ENCODE results near the gene RGS14.
"Not testable (repeated sequence)": the region's sequence is repeated elsewhere in the genome, so short reads cannot be mapped to it uniquely, and the experiment has no call there.

The RGS14 gene

DNA sequence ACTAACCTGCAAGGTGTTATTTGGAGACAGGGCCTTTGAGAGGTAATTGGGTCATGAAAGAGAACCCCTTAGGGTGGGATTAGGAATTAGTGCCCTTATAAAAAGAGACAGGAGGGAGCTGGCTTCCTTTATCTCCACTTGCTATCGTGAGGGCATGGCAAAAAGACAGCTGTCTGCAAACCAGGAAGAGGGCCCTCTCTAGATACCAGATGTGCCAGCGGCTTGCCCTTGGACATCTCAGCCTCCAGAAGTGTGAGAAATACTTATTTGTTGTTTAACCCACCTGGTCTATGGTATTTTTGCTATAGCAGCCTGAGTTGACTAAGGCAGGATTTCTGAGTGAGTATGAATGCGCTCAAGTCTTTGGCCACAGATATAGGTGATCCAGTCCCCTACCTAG lies 978 bp upstream of the RGS14 start:
- no peak for DNase-seq (ENCODE audit: low read depth in 1 of 2, low spot score in 1 of 2)
- TF ChIP-seq JUND (IDR thresholded peaks at IDR 0.05; ENCODE audit: low read depth): no peak
- in situ Hi-C loops (cut with HindIII; ENCODE audit: low pct_unique_long_range_greater_than_20kb, low sequenced_read_pairs): no loop called here

DNA sequence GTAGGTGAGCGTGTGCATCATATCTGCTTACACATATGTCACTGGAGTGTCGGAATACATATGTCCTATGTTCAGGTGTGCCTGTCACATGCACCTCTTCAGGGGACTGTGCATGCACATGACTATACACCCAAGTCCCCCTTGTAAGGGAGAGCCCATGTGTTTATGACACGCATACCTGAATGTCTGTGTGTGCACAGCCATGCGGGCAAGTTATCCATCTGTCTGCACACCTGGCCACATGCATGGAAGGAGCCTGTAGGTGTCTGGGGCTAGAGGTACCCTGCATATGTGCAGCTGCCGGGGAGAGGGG lies 622 bp upstream of the RGS14 start:
- in situ Hi-C loops (cut with HindIII; ENCODE audit: low pct_unique_long_range_greater_than_20kb, low sequenced_read_pairs): no loop called here
- no peak for TF ChIP-seq JUND (IDR thresholded peaks at IDR 0.05; ENCODE audit: low read depth)
- no peak for DNase-seq (ENCODE audit: low read depth in 1 of 2, low spot score in 1 of 2)

DNA sequence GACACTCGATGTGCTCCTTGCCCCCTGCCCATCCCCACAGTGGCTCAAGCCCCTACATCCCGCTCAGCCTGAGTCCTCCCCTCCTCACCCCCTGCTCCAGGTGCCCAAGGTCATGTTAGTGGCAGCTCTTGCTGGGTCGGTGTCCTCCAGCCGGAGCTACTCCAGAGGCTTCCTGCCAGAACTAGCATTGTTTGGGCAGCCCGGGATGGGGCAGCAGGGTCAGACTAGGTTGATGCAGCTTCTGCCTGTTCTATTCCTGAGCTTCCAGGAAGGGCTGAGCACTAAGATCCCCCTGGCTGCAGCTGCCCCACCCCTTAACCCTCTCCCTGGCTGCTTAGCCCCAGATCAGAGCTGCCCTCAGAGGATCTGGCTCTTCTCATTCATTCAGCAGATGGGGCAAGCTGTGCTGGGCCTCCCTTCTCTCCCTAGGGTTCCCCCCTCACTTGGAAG lies 671 bp downstream of the RGS14 start:
- in situ Hi-C loops (cut with HindIII; ENCODE audit: low pct_unique_long_range_greater_than_20kb, low sequenced_read_pairs): no loop called here
- no peak for TF ChIP-seq JUND (IDR thresholded peaks at IDR 0.05; ENCODE audit: low read depth)
- DNase-seq (ENCODE audit: low read depth in 1 of 2, low spot score in 1 of 2): no peak

DNA sequence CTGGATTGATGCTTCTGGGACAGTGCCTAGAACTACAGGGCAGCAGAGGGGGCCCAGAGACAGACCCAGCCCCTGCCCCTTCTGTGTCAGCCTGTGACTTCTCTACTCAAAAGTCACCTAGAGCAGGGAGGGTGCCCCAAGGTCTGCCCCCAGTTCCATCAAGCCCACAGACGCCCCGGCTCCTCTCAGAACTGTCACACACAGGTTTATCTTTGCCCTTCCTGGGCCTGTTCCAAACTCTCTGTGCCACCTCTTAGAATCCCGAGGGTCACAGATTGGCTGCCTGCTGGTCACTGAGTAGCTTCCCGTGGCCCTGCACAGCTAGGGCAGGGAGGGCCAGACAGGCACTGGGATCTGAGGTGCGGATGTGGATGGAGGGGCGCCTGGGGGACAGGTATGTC lies 1.7 kb downstream of the RGS14 start:
- in situ Hi-C loops (cut with HindIII; ENCODE audit: low pct_unique_long_range_greater_than_20kb, low sequenced_read_pairs): no loop called here
- no peak for TF ChIP-seq JUND (IDR thresholded peaks at IDR 0.05; ENCODE audit: low read depth)
- no peak for DNase-seq (ENCODE audit: low read depth in 1 of 2, low spot score in 1 of 2)

DNA sequence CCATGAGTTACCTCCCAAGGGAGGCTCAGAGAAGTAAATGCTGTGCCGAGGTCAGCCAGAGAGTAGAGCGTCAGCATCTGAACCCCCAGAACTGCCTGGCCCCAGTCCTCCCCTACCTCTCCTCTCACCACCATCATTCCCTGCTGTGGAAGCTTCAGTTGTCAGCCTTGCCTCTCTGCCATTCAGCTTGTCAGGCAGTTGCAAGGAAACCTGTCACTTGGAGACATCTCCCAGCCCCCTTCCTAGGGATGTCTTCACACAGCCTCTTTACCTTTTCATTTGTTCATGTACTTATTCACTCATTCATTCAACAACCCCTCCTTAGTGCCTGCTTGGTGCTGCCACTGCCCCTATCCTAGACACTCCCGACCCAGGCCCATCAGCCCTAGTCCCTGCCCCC lies 2.1 kb downstream of the RGS14 start:
- in situ Hi-C loops (cut with HindIII; ENCODE audit: low pct_unique_long_range_greater_than_20kb, low sequenced_read_pairs): no loop called here
- TF ChIP-seq JUND (IDR thresholded peaks at IDR 0.05; ENCODE audit: low read depth): no peak
- DNase-seq (ENCODE audit: low read depth in 1 of 2, low spot score in 1 of 2): no peak

DNA sequence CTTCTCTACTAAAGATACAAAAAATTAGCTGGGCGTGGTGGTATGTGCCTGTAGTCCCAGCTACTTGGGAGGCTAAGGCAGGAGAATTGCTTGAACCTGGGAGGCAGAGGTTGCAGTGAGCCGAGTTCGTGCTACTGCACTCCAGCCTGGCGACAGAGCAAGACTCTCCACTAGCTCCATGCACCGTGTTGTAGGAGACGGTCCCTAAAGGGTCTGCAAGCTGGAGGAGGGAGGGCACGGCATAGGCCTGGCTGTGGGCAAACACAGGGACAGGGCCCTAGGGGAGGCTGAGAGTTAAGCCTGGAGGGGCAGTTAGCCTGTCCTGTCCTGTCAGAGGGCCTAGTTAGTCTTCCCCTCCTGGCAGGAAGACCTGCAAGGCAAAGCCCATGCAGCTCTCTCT lies 3.0 kb downstream of the RGS14 start:
- in situ Hi-C loops (cut with HindIII; ENCODE audit: low pct_unique_long_range_greater_than_20kb, low sequenced_read_pairs); DNase-seq (ENCODE audit: low read depth in 1 of 2, low spot score in 1 of 2): not testable (repeated sequence)

DNA sequence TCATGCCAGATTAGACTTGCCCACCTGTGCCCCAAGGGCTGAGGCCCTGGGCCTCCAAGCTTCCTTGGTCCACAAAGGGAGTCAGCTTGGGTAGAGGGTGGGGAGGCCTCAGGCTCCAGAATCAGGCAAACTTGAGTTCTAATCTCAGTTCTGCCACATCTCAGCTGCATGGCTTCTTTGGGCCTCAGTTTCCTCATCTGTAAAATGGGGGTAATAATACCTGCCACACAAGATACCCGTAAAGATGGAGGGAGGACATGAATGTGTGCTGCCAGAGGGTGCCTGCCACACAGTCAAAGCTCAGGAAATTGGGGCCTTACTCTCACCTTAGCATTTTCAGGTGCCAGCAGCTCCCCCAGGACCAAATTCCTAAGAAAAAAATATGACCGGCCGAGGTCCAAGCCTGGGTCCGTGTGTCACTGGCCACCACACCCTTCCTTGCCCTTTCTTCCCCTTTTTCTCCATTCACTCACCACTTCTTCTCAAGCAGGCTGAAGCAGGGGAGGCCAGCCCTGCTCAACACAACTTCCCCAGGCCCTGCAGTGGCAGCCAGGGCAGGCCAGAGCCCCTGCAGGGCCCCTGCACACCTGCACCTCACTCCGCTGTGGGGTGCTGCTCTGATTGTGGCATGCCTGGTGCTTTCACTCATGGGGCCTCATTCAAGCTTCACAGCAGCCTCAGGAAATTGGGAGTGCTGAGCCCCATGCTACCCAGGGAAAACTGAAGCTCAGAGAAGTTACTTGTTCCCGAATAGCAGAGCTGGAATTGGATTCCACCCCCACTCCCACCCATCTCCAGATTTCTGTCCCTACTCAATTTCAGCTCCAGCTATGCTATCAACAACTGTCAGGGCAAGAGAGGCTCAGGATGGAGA lies 3.9 kb downstream of the RGS14 start:
- in situ Hi-C loops (cut with HindIII; ENCODE audit: low pct_unique_long_range_greater_than_20kb, low sequenced_read_pairs): no loop called here
- TF ChIP-seq JUND (IDR thresholded peaks at IDR 0.05; ENCODE audit: low read depth): no peak
- DNase-seq (ENCODE audit: low read depth in 1 of 2, low spot score in 1 of 2): no peak

DNA sequence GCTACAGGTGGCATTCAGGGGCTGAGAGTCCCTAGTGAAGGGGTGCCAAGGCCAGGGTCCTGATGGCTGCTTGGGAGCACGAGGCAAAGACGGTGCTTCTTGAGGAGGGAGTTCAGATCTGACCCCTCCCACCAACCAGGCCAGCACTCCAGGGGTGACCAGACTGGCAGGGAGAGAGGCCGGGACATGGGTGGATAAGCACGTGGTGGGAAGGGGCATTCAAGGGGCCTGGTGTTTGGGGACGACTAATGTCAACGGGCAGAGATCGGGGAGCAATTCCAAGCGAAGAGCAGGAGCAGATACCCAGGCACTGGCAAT lies 4.5 kb downstream of the RGS14 start:
- no peak for DNase-seq (ENCODE audit: low read depth in 1 of 2, low spot score in 1 of 2)
- in situ Hi-C loops (cut with HindIII; ENCODE audit: low pct_unique_long_range_greater_than_20kb, low sequenced_read_pairs): no loop called here
- no peak for TF ChIP-seq JUND (IDR thresholded peaks at IDR 0.05; ENCODE audit: low read depth)

DNA sequence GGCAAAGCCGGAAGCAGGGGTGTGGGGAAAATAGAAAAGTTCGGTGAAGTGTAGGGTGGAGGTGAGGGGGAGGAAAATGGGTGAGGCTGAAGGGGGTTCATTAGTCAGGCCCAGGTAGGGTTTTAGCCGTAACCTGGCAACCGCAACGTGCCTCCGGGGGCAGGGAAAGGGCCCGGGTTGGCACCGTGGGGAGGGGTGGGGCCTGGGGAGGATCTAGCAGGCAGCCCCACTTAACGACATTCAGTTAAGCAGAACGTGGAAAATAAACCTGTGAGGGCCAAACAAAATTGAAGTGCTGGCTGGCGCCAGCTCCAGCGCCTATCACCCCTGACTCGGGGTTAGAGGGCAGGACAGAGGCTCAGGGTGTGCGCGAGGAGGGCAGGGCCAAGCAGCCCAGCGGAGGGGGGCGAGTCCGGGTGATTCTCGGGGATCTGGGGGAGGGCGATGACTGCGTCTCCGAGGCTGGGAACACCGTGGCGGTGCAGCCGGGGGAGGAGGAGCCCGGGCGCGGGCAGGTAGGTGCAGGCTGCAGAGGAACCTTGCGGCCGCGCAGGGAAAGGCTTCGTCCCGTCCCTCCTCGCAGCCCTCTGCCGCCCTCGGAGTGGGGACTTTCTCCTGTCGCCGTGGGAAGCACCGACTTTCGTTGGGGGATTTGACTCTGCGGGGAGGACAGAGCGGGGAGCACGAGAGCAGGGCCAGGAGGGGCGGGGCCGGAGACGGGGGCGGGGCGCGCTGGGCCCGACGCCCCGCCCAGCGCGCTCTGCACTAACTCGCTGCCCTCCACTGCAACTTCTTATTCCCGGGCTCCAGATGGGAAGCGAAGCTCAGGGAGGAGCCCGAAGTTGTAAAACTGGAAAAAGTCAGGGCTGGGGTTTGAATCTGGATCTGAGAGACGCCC lies 5.1 kb downstream of the RGS14 start:
- no peak for TF ChIP-seq JUND (IDR thresholded peaks at IDR 0.05; ENCODE audit: low read depth)
- DNase-seq (ENCODE audit: low read depth in 1 of 2, low spot score in 1 of 2): peak; percentile 77 to 78
- in situ Hi-C loops (cut with HindIII; ENCODE audit: low pct_unique_long_range_greater_than_20kb, low sequenced_read_pairs): no loop called here

DNA sequence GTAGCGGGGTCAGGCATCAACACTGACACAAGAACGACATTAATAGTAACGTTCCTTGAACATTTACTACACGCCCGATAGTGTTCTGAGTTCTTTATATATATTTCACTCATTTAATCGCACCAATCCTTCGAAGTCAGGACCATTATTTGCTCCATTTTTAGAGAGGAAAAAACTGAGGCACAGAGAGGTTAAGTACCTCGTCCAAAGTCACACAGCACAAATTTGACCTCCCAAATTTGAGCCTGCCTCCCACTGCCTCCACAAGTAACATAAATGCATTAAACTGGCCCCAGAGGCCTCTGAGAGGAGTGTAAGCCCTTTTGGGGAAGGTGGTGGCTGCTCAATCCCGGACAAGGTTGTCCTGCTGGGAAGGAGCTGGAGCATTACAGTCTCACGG lies 5.8 kb downstream of the RGS14 start:
- no peak for DNase-seq (ENCODE audit: low read depth in 1 of 2, low spot score in 1 of 2)
- TF ChIP-seq JUND (IDR thresholded peaks at IDR 0.05; ENCODE audit: low read depth): no peak
- in situ Hi-C loops (cut with HindIII; ENCODE audit: low pct_unique_long_range_greater_than_20kb, low sequenced_read_pairs): no loop called here

DNA sequence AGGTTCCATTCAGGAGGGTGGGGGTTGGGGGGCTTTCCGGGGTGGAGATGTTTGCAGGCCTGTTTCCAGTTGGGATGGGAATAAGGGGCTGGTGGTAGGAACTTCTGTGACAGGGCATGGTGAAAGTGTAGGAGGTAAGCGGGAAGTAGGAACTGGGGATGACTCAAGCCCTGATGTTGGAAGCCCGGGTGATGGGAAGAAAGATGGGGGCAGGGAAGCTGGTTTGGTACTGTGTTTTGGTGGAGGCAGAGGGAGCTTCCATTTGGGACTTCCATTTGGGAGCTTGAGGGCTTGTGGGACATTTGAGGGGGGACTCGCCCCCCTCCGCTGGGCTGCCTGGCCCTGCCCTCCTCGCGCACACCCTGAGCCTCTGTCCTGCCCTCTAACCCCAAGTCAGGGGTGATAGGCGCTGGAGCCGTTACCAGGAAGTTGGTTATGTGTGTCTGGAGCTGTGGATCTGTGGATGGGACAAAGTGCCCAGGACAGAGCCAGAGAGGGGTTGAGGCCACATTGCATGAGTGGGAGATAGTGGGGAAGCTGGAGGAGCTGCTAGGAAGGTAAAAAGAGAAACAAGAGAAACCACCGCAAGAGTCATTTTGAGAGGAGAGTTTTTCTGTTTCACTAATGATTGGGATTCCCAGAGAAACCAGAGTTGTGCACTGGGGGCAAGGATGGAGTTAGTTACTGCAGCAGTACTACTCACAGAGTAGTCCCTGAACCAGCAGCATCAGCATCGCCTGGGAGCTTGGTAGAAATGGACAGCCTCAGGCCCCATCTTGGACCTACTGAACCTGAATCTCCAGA lies 6.6 kb downstream of the RGS14 start:
- no peak for DNase-seq (ENCODE audit: low read depth in 1 of 2, low spot score in 1 of 2)
- in situ Hi-C loops (cut with HindIII; ENCODE audit: low pct_unique_long_range_greater_than_20kb, low sequenced_read_pairs): no loop called here

DNA sequence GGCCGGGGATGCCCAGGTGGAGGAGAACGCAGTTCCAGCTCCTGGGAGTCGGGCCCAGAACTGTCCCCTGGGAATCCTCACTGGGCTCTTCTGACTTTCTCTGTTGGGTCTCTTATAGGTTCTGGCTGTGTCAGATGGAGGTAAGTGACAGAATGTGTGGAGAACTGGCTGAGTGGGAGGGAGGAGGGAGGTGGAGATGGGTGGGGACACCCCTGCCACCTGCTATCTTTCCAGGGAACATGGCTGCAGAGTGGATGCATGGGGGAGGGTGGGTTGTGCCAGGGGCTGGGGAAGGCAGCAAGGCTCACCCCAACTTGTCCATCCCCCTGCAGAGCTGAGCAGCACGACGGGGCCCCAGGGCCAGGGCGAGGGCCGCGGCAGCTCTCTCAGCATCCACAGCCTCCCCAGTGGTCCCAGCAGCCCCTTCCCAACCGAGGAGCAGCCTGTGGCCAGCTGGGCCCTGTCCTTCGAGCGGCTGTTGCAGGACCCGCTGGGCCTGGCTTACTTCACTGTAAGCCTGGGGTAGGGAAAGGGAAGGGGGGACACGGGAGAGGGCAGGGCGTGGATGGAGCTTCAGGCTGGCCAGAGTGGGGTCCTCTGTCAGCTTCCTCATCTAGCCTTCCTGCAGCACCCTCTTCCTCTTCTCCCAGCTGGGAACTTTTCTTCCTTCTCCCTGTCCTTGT lies 8.3 kb downstream of the RGS14 start:
- TF ChIP-seq JUND (IDR thresholded peaks at IDR 0.05; ENCODE audit: low read depth): no peak
- DNase-seq (ENCODE audit: low read depth in 1 of 2, low spot score in 1 of 2): no peak
- in situ Hi-C loops (cut with HindIII; ENCODE audit: low pct_unique_long_range_greater_than_20kb, low sequenced_read_pairs): no loop called here

More for the DNA sequence above, 6.6 kb downstream of the RGS14 start:
- no peak for TF ChIP-seq JUND (IDR thresholded peaks at IDR 0.05; ENCODE audit: low read depth)
